HEK293T (cell line): Measurements from ENCODE around the gene TXNDC11.

Experiments
- BHLHE40 ChIP-seq: fragments of 450-650 bp; IDR thresholded peaks from 2 replicates; pipeline ENCODE4 v1.6.1; 2016; ENCODE audit warnings: mild to moderate bottlenecking, moderate library complexity, borderline replicate concordance
- FOXA1 ChIP-seq: fragments of 450-650 bp; IDR thresholded peaks from 2 replicates; pipeline ENCODE4 v1.6.1; 2016; ENCODE audit warnings: mild to moderate bottlenecking
- FOXK2 ChIP-seq: fragments of 450-650 bp; IDR thresholded peaks from 2 replicates; pipeline ENCODE4 v1.6.1; 2016; ENCODE audit warnings: mild to moderate bottlenecking
- FOXM1 ChIP-seq: fragments of 450-650 bp; IDR thresholded peaks from 2 replicates; pipeline ENCODE4 v1.6.1; 2017; ENCODE audit warnings: mild to moderate bottlenecking, borderline replicate concordance
- HDGF ChIP-seq: fragments of 450-650 bp; IDR thresholded peaks from 2 replicates; pipeline ENCODE4 v1.6.1; 2017; ENCODE audit warnings: antibody characterized with exemption, borderline replicate concordance
- NFRKB ChIP-seq: fragments of 450-650 bp; IDR thresholded peaks from 2 replicates; pipeline ENCODE4 v1.6.1; 2016; ENCODE audit warnings: mild to moderate bottlenecking, moderate library complexity
- SP1 ChIP-seq: fragments of 450-650 bp; IDR thresholded peaks from 2 replicates; pipeline ENCODE4 v1.6.1; 2017
- SUZ12 ChIP-seq: fragments of 450-650 bp; IDR thresholded peaks from 2 replicates; pipeline ENCODE4 v1.6.1; 2016; ENCODE audit warnings: mild to moderate bottlenecking
- TARDBP ChIP-seq: fragments of 450-650 bp; IDR thresholded peaks from 2 replicates; pipeline ENCODE4 v1.6.1; 2016
- TF ChIP-seq, protein P1 (sequence below): fragments of 450-650 bp; IDR thresholded peaks from 2 replicates; pipeline ENCODE4 v1.6.1; 2016

GRCh38 chr16:11692171-11692570 lies 50.5 kb downstream of the TXNDC11 start:
- TF ChIP-seq SUZ12 = no peak
- no peak for TF ChIP-seq TARDBP
- TF ChIP-seq FOXA1 = no peak
- no peak for TF ChIP-seq FOXK2
- no peak for TF ChIP-seq HDGF
- no peak for TF ChIP-seq SP1
- no peak for TF ChIP-seq NFRKB
- TF ChIP-seq, protein P1, sequence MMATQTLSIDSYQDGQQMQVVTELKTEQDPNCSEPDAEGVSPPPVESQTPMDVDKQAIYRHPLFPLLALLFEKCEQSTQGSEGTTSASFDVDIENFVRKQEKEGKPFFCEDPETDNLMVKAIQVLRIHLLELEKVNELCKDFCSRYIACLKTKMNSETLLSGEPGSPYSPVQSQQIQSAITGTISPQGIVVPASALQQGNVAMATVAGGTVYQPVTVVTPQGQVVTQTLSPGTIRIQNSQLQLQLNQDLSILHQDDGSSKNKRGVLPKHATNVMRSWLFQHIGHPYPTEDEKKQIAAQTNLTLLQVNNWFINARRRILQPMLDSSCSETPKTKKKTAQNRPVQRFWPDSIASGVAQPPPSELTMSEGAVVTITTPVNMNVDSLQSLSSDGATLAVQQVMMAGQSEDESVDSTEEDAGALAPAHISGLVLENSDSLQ = no peak
- TF ChIP-seq FOXM1 = no peak
- TF ChIP-seq BHLHE40 = no peak
